ENCODE measurements around the gene TDRD15. TPM values are rescaled to one million over a fixed set of nuclear protein-coding genes. Genes with fewer than 3 reads are reported as not detected.

Gene TDRD15
- total and polyA plus RNA-seq, 4 donors, result 0.09 to 0.75 (median 0.42) TPM

DNA sequence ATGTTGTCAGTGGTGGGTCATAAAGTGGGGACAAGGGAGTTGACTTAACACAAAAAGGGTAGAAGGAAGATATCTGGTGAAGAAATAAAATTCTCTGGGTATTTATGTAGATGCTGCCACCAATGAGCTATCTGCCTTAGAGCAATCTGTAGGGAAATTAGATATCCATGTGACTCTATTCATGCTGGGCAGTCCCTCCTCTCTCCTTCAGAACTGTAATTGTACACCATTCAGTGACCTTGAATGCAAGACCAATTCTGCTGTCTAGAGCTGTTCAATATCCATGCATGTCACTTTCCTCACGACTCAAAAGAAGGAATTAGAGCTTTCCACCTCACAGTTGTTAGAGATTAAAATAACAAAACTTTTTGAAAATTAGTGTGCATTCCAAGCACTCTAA lies 28.6 kb upstream of the TDRD15 start:
- Histone ChIP-seq H3K9ac (ENCODE audit: low read depth in 1 of 2, low read length in 2 of 2) (peak overlapping the region; percentile 75 to 93), H3K9me3 (ENCODE audit: control insufficient read depth in 4 of 4, low read length in 3 of 4) (no peaks in the 10 kb centered on the region), H3K27ac (ENCODE audit: low read depth in 1 of 2, low read length in 2 of 2) (peak overlapping the region; percentile 88 to 95), H3K4me1 (ENCODE audit: control insufficient read depth in 4 of 4, insufficient read depth in 4 of 4, low read length in 3 of 4) (peaks cover 7 to 48% (median 37%) of the 10 kb centered on the region in 4 donors), H3K4me3 (ENCODE audit: low read depth in 1 of 3, low read length in 3 of 3) (peak overlapping the region; percentile 59 to 93 (median 76)), H3K27me3 (ENCODE audit: control insufficient read depth in 4 of 4, insufficient read depth in 4 of 4, low read length in 3 of 4) (no peaks in the 10 kb centered on the region), H3K36me3 (ENCODE audit: control insufficient read depth in 4 of 4, insufficient read depth in 3 of 4, low read depth in 1 of 4, low read length in 3 of 4) (no peaks in the 10 kb centered on the region)
- DNase-seq (ENCODE audit: low spot score), result no peak
- no peak for TF ChIP-seq NR2F2 (IDR thresholded peaks at IDR 0.05)
- WGBS, result 22% methylated on average over 1 of the region's 1 CpG

DNA sequence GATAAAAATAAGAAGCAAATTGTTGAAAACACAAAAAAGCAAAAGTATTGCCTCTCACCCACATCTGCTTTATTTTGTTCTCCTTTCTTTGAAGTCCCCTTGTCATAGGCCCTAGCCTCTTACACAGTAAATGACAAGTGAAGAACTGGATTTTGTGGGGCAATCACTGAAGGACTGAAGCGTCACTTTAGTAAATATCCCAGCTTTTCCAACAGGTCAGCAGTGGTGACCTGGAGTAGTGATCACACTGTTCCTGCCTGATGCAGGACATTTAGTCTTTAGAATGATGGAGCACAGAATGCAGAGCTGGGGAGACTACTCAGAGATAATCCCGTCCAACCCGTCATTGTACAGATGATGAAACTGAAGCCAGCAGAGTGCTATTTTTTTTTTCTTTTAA lies 28.1 kb upstream of the TDRD15 start:
- Histone ChIP-seq H3K27ac (ENCODE audit: low read depth in 1 of 2, low read length in 2 of 2) (peak overlapping the region; percentile 88 to 95), H3K4me1 (ENCODE audit: control insufficient read depth in 4 of 4, insufficient read depth in 4 of 4, low read length in 3 of 4) (peaks cover 7 to 48% (median 37%) of the 10 kb centered on the region in 4 donors)
- 34% methylated on average over 3 of the region's 3 CpGs for WGBS

More for the DNA sequence above, 28.1 kb upstream of the TDRD15 start:
- H3K36me3 ChIP-seq (ENCODE audit: control insufficient read depth in 4 of 4, insufficient read depth in 3 of 4, low read depth in 1 of 4, low read length in 3 of 4), result no peaks in the 10 kb centered on the region
- H3K9me3 ChIP-seq (ENCODE audit: control insufficient read depth in 4 of 4, low read length in 3 of 4), result no peaks in the 10 kb centered on the region
- DNase-seq (ENCODE audit: low spot score), result no peak
- no peaks in the 10 kb centered on the region for H3K27me3 ChIP-seq (ENCODE audit: control insufficient read depth in 4 of 4, insufficient read depth in 4 of 4, low read length in 3 of 4)
- peak overlapping the region; percentile 75 to 93 for H3K9ac ChIP-seq (ENCODE audit: low read depth in 1 of 2, low read length in 2 of 2)
- H3K4me3 ChIP-seq (ENCODE audit: low read depth in 1 of 3, low read length in 3 of 3), result peak overlapping the region; percentile 59 to 93 (median 76)
- TF ChIP-seq, protein P1, sequence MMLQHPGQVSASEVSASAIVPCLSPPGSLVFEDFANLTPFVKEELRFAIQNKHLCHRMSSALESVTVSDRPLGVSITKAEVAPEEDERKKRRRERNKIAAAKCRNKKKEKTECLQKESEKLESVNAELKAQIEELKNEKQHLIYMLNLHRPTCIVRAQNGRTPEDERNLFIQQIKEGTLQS (IDR thresholded peaks at IDR 0.05), result peak; percentile 36
- TF ChIP-seq, protein P2, sequence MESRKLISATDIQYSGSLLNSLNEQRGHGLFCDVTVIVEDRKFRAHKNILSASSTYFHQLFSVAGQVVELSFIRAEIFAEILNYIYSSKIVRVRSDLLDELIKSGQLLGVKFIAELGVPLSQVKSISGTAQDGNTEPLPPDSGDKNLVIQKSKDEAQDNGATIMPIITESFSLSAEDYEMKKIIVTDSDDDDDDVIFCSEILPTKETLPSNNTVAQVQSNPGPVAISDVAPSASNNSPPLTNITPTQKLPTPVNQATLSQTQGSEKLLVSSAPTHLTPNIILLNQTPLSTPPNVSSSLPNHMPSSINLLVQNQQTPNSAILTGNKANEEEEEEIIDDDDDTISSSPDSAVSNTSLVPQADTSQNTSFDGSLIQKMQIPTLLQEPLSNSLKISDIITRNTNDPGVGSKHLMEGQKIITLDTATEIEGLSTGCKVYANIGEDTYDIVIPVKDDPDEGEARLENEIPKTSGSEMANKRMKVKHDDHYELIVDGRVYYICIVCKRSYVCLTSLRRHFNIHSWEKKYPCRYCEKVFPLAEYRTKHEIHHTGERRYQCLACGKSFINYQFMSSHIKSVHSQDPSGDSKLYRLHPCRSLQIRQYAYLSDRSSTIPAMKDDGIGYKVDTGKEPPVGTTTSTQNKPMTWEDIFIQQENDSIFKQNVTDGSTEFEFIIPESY (IDR thresholded peaks at IDR 0.05), result no peak
- TF ChIP-seq FOXA2 (IDR thresholded peaks at IDR 0.05), result peak; percentile 64
- TF ChIP-seq RXRA (IDR thresholded peaks at IDR 0.05), result peak; percentile 57 to 75
- TF ChIP-seq JUND (IDR thresholded peaks at IDR 0.05), result peak in 1 of 2 donors; percentile 43
- peak; percentile 11 to 61 for TF ChIP-seq HNF4A (conservative IDR thresholded peaks at IDR 0.05)
- TF ChIP-seq, protein P3, sequence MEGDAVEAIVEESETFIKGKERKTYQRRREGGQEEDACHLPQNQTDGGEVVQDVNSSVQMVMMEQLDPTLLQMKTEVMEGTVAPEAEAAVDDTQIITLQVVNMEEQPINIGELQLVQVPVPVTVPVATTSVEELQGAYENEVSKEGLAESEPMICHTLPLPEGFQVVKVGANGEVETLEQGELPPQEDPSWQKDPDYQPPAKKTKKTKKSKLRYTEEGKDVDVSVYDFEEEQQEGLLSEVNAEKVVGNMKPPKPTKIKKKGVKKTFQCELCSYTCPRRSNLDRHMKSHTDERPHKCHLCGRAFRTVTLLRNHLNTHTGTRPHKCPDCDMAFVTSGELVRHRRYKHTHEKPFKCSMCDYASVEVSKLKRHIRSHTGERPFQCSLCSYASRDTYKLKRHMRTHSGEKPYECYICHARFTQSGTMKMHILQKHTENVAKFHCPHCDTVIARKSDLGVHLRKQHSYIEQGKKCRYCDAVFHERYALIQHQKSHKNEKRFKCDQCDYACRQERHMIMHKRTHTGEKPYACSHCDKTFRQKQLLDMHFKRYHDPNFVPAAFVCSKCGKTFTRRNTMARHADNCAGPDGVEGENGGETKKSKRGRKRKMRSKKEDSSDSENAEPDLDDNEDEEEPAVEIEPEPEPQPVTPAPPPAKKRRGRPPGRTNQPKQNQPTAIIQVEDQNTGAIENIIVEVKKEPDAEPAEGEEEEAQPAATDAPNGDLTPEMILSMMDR (IDR thresholded peaks at IDR 0.05; ENCODE audit: low read depth, low read length, missing input control), result no peak
- peak; percentile 46 for TF ChIP-seq TAF1 (conservative IDR thresholded peaks at IDR 0.05)
- no peak for TF ChIP-seq HNF4G (IDR thresholded peaks at IDR 0.05)
- TF ChIP-seq FOXA1 (IDR thresholded peaks at IDR 0.05), result peak; percentile 61
- peak; percentile 19 to 27 for TF ChIP-seq RAD21 (IDR thresholded peaks at IDR 0.05)
- TF ChIP-seq, protein P4, sequence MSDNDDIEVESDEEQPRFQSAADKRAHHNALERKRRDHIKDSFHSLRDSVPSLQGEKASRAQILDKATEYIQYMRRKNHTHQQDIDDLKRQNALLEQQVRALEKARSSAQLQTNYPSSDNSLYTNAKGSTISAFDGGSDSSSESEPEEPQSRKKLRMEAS (IDR thresholded peaks at IDR 0.05), result no peak
- TF ChIP-seq SP1 (IDR thresholded peaks at IDR 0.05), result peak; percentile 72
- peak; percentile 70 for TF ChIP-seq NR2F2 (IDR thresholded peaks at IDR 0.05)
- TF ChIP-seq YY1 (IDR thresholded peaks at IDR 0.05), result no peak
- TF ChIP-seq, protein P5, sequence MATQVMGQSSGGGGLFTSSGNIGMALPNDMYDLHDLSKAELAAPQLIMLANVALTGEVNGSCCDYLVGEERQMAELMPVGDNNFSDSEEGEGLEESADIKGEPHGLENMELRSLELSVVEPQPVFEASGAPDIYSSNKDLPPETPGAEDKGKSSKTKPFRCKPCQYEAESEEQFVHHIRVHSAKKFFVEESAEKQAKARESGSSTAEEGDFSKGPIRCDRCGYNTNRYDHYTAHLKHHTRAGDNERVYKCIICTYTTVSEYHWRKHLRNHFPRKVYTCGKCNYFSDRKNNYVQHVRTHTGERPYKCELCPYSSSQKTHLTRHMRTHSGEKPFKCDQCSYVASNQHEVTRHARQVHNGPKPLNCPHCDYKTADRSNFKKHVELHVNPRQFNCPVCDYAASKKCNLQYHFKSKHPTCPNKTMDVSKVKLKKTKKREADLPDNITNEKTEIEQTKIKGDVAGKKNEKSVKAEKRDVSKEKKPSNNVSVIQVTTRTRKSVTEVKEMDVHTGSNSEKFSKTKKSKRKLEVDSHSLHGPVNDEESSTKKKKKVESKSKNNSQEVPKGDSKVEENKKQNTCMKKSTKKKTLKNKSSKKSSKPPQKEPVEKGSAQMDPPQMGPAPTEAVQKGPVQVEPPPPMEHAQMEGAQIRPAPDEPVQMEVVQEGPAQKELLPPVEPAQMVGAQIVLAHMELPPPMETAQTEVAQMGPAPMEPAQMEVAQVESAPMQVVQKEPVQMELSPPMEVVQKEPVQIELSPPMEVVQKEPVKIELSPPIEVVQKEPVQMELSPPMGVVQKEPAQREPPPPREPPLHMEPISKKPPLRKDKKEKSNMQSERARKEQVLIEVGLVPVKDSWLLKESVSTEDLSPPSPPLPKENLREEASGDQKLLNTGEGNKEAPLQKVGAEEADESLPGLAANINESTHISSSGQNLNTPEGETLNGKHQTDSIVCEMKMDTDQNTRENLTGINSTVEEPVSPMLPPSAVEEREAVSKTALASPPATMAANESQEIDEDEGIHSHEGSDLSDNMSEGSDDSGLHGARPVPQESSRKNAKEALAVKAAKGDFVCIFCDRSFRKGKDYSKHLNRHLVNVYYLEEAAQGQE (IDR thresholded peaks at IDR 0.05), result peak; percentile 19
- no peak for TF ChIP-seq GABPA (IDR thresholded peaks at IDR 0.05 in 1 of 2, conservative IDR thresholded peaks at IDR 0.05 in 1 of 2)
- TF ChIP-seq EGR1 (IDR thresholded peaks at IDR 0.05; ENCODE audit: low read depth in 2 of 2), result no peak
